HG02610 (cell line): ENCODE data around the gene PAGE1.
"Not testable (repeated sequence)": the region's sequence is repeated elsewhere in the genome, so short reads cannot be mapped to it uniquely, and the experiment has no call there.

Experiments used
- ATAC-seq: cut with Tn5 transposase; IDR thresholded peaks from one replicate; pipeline ENCODE4 v1.9.1; 2021; ENCODE audit warnings: mild to moderate bottlenecking, moderate library complexity; ENCODE audit not compliant: unreplicated experiment

PAGE1 gene

GRCh38 chrX:49695276-49696180, at the start of gene PAGE1:
Gene PAGE1 (minus strand): TSS chrX:49695984. CDS start chrX:49694770, 1,214 bp downstream.
- ATAC-seq, result no peak

- not testable (repeated sequence) for ATAC-seq
These were observed 45.7 kb upstream of the PAGE1 start for GRCh38 chrX:49741501-49741900.

- no peak for ATAC-seq
These were observed 32.1 kb upstream of the PAGE1 start for GRCh38 chrX:49727847-49728246.

GRCh38 chrX:49726966-49727365, 31.2 kb upstream of the PAGE1 start:
- no peak for ATAC-seq

- no peak for ATAC-seq
These were observed 30.4 kb upstream of the PAGE1 start for GRCh38 chrX:49725923-49726904.

- no peak for ATAC-seq
These were observed 29.6 kb upstream of the PAGE1 start for GRCh38 chrX:49725401-49725800.

- ATAC-seq, result not testable (repeated sequence)
These were observed 24.3 kb upstream of the PAGE1 start for GRCh38 chrX:49720106-49720505.

GRCh38 chrX:49712577-49712976, 16.8 kb upstream of the PAGE1 start:
- ATAC-seq, result no peak

- no peak for ATAC-seq
These were observed 15.0 kb upstream of the PAGE1 start for GRCh38 chrX:49710744-49711319.

- ATAC-seq, result no peak
These were observed 9.1 kb upstream of the PAGE1 start for GRCh38 chrX:49704691-49705404.

GRCh38 chrX:49701933-49702332, 6.1 kb upstream of the PAGE1 start:
- no peak for ATAC-seq

- no peak for ATAC-seq
These were observed 5.5 kb upstream of the PAGE1 start for GRCh38 chrX:49701323-49701722.

GRCh38 chrX:49675075-49675719, 20.6 kb downstream of the PAGE1 start:
- no peak for ATAC-seq

GRCh38 chrX:49673394-49673793, 22.4 kb downstream of the PAGE1 start:
- ATAC-seq, result no peak

- ATAC-seq, result no peak
These were observed 31.0 kb downstream of the PAGE1 start for GRCh38 chrX:49664824-49665223.

- ATAC-seq, result no peak
These were observed 33.9 kb downstream of the PAGE1 start for GRCh38 chrX:49661881-49662280.

GRCh38 chrX:49659771-49660170, 36.0 kb downstream of the PAGE1 start:
- ATAC-seq, result no peak

GRCh38 chrX:49656533-49656932, 39.3 kb downstream of the PAGE1 start:
- no peak for ATAC-seq

- ATAC-seq, result no peak
These were observed 50.7 kb downstream of the PAGE1 start for GRCh38 chrX:49644991-49645637.
